ENCODE data around the gene CTDSPL.

CTDSPL gene

GRCh38 chr3:37819591-37819990, 42.1 kb upstream of the CTDSPL start:
- Histone ChIP-seq H3K27me3 (replicated peaks; ENCODE audit: control insufficient read depth, insufficient read depth, low read length) (no peaks in the 10 kb centered on the region), H3K4me3 (replicated peaks; ENCODE audit: low read depth, low read length) (no peak overlapping the region), H3K36me3 (ENCODE audit: control insufficient read depth, insufficient read depth, low read length) (no peaks in the 10 kb centered on the region)
- TF ChIP-seq CTCF (IDR thresholded peaks at IDR 0.05; ENCODE audit: insufficient read depth, low read length, poor library complexity, severe bottlenecking): no peak
- no peak for DNase-seq (ENCODE audit: extremely low read depth, insufficient read length)

GRCh38 chr3:37820286-37820685, 41.4 kb upstream of the CTDSPL start:
- H3K36me3 ChIP-seq (ENCODE audit: control insufficient read depth, insufficient read depth, low read length): no peaks in the 10 kb centered on the region
- H3K27me3 ChIP-seq (replicated peaks; ENCODE audit: control insufficient read depth, insufficient read depth, low read length): no peaks in the 10 kb centered on the region
- no peak for DNase-seq (ENCODE audit: extremely low read depth, insufficient read length)
- no peak overlapping the region for H3K4me3 ChIP-seq (replicated peaks; ENCODE audit: low read depth, low read length)
- TF ChIP-seq CTCF (IDR thresholded peaks at IDR 0.05; ENCODE audit: insufficient read depth, low read length, poor library complexity, severe bottlenecking): no peak

- no peak for TF ChIP-seq CTCF (IDR thresholded peaks at IDR 0.05; ENCODE audit: insufficient read depth, low read length, poor library complexity, severe bottlenecking)
- no peak for DNase-seq (ENCODE audit: extremely low read depth, insufficient read length)
- no peak overlapping the region for H3K4me3 ChIP-seq (replicated peaks; ENCODE audit: low read depth, low read length)
- no peaks in the 10 kb centered on the region for H3K36me3 ChIP-seq (ENCODE audit: control insufficient read depth, insufficient read depth, low read length)
- no peaks in the 10 kb centered on the region; the same call in 1 of the 2 replicates for H3K27me3 ChIP-seq (replicated peaks; ENCODE audit: control insufficient read depth, insufficient read depth, low read length)
Measured at GRCh38 chr3:37823189-37823588, 38.5 kb upstream of the CTDSPL start.

DNA sequence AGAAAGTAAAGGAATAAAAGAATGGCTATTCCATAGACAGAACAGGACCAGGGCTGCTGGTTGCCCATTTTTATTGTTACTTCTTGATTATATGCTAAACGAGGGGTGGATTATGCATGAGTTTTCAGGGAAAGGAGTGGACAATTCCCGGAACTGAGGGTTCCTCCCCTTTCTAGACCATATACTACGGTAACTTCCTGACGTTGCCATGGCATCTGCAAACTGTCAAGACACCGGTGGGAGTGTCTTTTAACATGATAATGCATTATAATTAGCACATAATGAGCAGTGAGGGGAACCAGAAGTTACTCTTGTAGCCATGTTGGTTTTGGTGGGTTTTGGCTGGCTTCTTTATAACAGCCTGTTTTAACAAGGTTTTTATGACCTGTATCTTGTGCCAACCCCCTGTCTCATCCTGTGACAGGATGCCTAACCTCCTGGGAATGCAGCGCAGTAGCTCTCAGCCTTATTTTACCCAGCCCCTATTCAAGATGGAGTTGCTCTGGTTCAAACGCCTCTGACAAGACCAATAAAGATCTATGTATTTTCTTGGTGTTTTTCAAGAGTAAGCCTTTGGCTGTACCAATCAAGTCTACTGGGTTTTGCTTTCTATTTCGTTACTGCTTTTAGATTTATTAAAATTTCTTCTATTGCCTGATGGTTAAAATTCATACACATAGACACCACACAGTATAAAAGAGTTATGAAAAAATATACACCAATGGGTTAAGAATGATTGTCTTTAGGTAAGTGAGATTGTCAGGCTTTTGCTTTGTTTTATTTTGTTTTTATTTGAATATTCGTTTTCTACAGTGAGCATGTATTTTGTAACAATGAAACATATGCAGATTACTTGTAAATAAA, 37.4 kb upstream of the CTDSPL start:
- Histone ChIP-seq H3K36me3 (ENCODE audit: control insufficient read depth, insufficient read depth, low read length) (no peaks in the 10 kb centered on the region), H3K27me3 (replicated peaks; ENCODE audit: control insufficient read depth, insufficient read depth, low read length) (no peaks in the 10 kb centered on the region; the same call in 1 of the 2 replicates), H3K4me3 (replicated peaks; ENCODE audit: low read depth, low read length) (no peak overlapping the region)
- no peak for TF ChIP-seq CTCF (IDR thresholded peaks at IDR 0.05; ENCODE audit: insufficient read depth, low read length, poor library complexity, severe bottlenecking)
- DNase-seq (ENCODE audit: extremely low read depth, insufficient read length): no peak

DNA sequence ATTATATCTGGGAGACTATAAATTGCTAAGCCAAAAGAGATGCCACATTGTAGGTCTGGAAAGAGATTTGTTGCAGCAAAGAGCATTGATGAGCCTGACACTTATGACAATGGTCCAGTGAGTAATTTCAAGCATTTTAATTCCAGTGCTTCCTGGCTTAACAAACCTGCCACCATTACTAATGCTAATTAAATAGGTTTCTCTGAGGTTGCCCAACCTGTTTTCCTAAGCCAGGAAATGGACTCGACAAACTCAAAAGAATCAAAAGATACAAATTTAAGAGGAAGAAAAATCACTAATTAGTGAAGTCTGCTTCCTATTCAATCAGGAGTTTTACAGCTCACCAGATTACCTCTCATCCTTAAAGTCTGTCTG, 36.7 kb upstream of the CTDSPL start:
- Histone ChIP-seq H3K4me3 (replicated peaks; ENCODE audit: low read depth, low read length) (no peak overlapping the region), H3K27me3 (replicated peaks; ENCODE audit: control insufficient read depth, insufficient read depth, low read length) (no peaks in the 10 kb centered on the region; the same call in 1 of the 2 replicates), H3K36me3 (ENCODE audit: control insufficient read depth, insufficient read depth, low read length) (no peaks in the 10 kb centered on the region)
- DNase-seq (ENCODE audit: extremely low read depth, insufficient read length): no peak
- TF ChIP-seq CTCF (IDR thresholded peaks at IDR 0.05; ENCODE audit: insufficient read depth, low read length, poor library complexity, severe bottlenecking): no peak

Measured in GM06990 (cell line).